ENCODE measurements around the gene AK5.

Gene AK5

DNA sequence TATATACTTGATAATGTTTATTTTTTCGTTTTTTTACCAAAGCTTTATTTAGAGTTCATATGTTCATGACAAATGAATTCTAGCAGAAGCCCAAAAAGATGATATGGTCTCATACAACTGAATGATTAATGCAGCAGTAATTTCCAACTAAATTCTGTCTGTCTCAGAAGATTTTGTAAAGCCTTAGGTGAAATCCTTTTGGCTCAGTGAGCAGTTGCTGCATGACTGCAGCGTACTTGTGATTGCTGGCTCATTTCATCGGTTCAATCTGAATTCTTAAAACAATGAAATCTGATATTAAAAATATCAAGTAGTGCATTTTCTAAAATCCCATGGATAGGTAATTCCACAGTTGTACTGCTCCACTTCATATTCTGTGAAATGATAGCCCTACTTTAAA lies 73.2 kb downstream of the AK5 start:
- DNase-seq = no peak

DNA sequence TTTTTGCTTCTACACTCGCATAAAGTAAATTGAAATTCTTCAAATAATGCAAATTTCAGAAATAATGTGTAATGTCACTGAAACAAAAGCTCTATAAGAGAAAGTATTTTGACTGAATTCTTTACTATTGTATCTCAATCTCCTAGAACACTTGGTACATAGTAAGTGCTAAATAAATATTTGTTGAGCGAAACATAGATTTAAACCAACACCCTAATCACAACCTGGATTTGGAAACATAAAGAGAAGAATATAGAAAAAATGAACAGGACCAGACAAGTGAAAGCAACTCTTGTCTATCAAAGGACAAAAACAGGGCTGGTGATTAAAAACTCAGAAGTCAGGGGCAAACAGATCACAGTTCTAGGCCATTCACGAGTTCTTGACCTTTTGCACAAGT lies 74.3 kb downstream of the AK5 start:
- no peak for DNase-seq

DNA sequence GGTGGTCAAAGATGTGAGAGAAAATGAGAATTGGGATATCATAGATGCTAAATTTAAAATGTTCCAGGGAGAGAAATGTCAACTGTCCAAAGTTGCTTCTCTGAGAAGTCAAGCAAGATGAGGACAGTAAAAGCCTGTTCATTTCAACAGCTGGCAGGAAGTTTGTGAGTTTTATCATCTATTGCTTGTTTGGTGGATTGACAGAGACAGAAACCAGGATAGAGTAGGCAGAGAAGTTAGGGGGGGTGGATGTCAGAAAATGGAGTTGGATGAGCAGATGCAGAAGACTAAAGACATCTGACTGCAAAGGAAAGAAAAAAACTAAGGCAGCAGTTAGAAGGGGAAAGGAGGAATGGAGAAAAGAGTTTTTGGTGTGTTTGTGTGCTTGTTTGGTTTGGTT lies 78.4 kb downstream of the AK5 start:
- DNase-seq = no peak

DNA sequence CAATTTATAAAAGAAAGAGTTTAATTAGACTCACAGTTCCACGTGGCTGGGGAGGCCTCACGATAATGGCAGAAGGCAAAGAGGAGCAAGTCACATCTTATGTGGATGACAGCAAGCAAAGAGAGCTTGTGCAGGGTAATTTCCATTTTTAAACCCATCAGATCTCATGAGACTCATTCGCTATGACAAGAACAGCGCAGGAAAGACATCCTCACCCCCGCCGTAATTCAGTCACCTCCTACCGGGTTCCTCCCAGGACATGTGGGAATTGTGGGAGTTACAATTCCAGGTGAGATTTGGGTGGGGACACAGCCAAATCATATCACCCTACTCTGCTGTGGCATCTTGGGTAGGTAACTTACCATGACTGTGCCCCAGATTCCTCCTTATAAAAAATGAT lies 79.8 kb downstream of the AK5 start:
- no peak for DNase-seq

DNA sequence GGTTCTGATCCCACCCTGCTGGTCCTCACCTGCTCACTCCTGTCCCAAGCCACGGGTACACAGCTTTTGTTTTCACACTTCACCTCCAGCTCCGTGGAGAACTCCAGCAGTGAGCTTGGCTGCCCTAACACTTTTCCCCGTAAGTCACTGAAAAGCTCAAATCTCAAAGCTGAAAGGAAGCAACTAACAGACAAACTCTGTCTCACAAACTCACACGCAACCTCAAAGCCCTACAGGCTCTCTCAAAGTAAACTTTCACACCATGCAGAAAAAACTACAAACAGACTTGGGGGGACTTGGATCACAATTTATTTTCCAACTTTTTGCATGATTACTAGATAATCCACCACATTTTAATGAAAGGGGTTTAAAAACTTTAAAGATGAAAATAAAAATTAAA lies 88.3 kb downstream of the AK5 start:
- DNase-seq = no peak

GRCh38 chr1:77370583-77371306 lies 88.9 kb downstream of the AK5 start:
- DNase-seq = no peak

GRCh38 chr1:77371396-77371795 lies 89.6 kb downstream of the AK5 start:
- DNase-seq = no peak

DNA sequence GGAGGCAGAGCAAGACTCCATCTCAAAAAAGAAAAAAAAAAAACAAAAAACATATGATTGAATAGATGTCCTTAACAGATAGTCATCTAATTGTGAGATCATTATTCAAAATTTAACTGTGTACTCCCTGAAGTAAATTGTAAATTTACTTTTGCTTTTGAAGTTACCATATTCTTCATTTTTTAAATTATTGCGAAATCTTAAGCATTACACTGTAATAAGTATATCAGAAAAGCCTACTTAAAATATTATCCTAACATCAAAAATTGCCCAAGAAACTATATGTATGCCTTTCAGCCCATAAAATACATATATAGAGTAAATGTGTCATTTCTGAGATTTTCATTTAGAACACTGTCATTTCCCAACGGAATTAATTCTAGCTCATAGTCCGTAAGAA lies 91.9 kb downstream of the AK5 start:
- no peak for DNase-seq

GRCh38 chr1:77375541-77375940 lies 93.7 kb downstream of the AK5 start:
- no peak for DNase-seq

DNA sequence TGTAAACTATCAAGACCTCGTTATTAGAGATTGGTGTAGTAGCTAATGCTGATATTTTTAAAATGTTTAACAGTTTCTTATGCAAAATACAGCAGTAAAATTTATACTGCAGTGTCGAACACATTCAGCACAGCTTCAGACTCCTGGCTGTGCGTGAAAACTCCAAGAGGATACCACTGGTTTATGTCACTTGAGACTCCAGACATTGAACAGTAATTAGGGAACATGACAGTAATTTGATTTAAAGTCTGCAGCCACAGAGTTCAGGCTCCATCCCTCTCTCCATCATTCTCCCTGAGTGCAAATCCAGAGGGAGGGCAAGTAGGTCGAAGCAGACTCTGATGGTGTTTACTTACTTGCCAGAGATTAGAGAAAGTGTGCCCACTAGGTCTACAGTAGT lies 94.2 kb downstream of the AK5 start:
- no peak for DNase-seq

GRCh38 chr1:77378723-77379535 lies 97.1 kb downstream of the AK5 start:
- no peak for DNase-seq

GRCh38 chr1:77382366-77382765 lies 100.5 kb downstream of the AK5 start:
- DNase-seq = no peak

DNA sequence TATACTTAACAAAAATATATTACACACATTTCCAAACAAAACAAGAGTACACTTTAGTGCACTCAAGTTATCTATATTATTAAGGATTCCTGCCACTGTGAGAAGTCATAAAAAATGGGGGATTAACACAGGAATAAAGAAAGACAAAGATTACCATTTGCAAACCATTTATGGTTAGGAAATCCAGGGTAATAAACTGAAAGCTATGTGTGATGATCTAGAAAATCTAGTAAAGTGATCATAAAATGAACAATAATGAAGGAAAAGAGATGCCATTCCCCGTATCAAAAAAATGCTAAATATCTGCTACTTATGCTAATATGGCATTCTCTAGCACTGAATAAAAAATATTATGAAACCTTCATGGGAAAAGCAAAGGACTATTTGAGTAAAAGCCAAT lies 101.4 kb downstream of the AK5 start:
- DNase-seq = no peak

- DNase-seq = no peak
Measured at GRCh38 chr1:77385551-77385950, 103.7 kb downstream of the AK5 start.

- DNase-seq = no peak
Measured at GRCh38 chr1:77386276-77386675, 104.5 kb downstream of the AK5 start.

DNA sequence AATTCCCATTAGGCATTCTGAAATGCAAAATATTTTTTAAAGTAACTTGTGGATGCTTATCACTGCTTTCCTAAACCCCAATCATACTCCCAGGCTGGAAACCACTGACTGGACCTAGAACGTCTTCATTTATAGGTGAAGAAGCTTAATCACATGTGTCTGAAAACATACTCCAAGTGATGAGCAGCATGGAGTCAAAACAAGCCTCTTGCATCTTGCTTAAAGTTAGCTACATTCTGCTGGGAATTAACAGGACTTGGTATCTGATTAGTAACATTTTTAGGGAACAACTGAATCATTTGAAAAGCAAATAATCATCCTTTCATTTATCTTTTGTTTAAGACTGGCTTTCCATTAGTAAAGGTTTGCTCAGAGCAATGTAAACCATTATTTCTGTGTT lies 105.7 kb downstream of the AK5 start:
- no peak for DNase-seq

- DNase-seq = no peak
Measured at GRCh38 chr1:77388661-77389060, 106.8 kb downstream of the AK5 start.

- no peak for DNase-seq
Measured at GRCh38 chr1:77392486-77392885, 110.7 kb downstream of the AK5 start.

GRCh38 chr1:77394166-77394565 lies 112.3 kb downstream of the AK5 start:
- no peak for DNase-seq

GRCh38 chr1:77395051-77395450 lies 113.2 kb downstream of the AK5 start:
- no peak for DNase-seq

GRCh38 chr1:77398152-77398551 lies 116.3 kb downstream of the AK5 start:
- no peak for DNase-seq

- no peak for DNase-seq
Measured at GRCh38 chr1:77399250-77400086, 117.6 kb downstream of the AK5 start.

- no peak for DNase-seq
Measured at GRCh38 chr1:77400781-77401180, 119.0 kb downstream of the AK5 start.

DNA sequence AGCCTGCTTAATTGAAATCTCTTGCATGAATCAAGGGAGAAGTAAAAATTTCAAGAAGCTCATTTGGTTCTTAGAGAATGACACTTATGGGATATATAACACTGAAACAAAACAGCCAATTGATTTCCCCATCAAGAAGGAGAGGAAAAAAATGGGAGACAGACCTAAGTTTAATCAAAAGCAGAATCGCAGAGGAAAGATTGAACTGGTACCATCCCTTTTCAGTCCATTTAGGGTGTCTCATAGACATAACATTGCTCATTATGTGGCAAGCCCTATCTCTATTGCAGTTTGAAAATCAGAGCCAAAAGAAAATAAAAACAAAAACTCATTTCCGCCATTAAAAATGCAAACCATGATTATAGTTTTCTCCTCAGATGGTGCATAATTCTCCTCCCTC lies 119.6 kb downstream of the AK5 start:
- no peak for DNase-seq

Measured in activated effector memory CD4-positive, alpha-beta T cell treated with Interleukin-2 at 50 U/mL for 16 hours (primary cell).